ENCODE data around the gene ELOVL2.
"Not testable (repeated sequence)": the region's sequence is repeated elsewhere in the genome, so short reads cannot be mapped to it uniquely, and the experiment has no call there.

The ELOVL2 gene

GRCh38 chr6:11021003-11021402 lies 23.1 kb downstream of the ELOVL2 start:
- DNase-seq = no peak

GRCh38 chr6:11018225-11018624 lies 25.9 kb downstream of the ELOVL2 start:
- DNase-seq = no peak

GRCh38 chr6:11017090-11017489 lies 27.0 kb downstream of the ELOVL2 start:
- no peak for DNase-seq

DNA sequence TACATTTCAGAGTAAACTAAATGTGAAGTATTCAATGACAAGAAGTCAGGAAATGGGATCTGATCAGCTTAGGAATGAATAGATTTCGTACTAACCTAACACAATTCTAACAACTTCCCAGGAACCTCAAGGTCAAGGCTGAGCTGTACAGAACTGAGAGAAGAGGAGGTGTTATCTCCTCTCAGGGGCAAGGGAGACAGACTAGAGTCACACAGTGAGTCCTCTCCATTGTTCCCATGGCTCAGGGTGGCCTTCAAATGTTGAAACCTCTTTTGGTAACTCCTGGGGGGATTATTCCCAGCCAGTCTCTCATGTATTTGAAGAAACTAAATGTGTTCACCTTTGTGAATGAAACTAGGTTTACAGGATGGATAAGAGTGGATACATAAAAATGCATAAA lies 27.7 kb downstream of the ELOVL2 start:
- no peak for DNase-seq

DNA sequence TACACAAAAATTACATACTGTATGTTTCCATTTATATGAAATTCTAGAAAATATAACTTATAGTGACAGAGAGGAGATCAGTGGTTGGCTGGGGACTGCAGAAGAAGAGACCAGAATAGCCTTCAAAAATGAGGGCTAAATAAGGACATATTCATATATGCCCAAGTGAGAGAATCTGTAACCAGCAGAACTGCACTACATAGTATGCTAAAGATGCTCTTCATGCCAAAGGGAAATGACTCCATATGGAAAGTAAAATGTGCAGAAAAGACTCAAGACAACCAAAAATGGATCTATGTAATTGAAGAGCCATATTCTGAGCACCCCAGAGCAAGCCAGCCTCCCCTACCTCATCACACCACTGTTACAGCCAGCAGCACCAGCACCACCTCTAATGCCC lies 29.0 kb downstream of the ELOVL2 start:
- DNase-seq = no peak

DNA sequence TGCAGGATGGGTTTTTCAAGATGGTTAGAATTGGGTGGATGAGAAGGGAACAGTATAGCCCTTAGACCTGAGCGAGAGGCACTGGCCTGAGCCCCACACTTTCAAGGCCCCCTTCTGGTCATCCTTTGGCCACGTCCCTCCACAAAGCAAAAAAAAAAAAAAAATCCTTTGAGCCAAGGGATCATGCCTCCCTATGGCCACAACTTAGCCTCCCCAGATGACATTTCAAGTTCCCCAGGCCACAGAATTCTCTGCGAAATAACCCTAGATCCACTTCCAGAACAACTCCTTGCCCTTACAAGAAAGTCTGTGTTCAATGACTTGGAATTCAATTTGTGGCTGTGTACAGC lies 30.4 kb downstream of the ELOVL2 start:
- DNase-seq = no peak

- DNase-seq = no peak
Measured at GRCh38 chr6:11012976-11013720, 31.0 kb downstream of the ELOVL2 start.

DNA sequence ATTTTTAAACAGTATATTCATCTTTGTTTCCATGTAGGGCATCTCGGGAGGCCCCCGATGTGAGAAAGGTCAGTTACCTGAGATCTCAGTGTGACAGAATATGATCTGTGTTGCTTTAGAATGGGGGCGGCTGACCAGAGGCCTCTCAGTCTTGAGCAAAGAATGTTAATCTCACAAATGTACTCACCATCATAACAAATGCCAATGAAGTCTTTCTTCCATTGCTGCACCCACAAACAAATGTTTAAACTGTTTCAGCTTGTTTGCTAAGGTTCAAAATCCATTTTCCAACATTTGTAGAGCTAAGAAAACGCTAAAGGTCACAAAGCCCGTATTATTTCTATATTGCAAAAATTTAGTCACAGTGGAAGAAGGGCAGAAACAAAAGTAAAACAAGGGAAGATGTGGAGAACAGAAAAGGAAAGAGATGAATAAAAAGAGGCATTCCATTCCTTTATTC lies 31.8 kb downstream of the ELOVL2 start:
- no peak for DNase-seq

DNA sequence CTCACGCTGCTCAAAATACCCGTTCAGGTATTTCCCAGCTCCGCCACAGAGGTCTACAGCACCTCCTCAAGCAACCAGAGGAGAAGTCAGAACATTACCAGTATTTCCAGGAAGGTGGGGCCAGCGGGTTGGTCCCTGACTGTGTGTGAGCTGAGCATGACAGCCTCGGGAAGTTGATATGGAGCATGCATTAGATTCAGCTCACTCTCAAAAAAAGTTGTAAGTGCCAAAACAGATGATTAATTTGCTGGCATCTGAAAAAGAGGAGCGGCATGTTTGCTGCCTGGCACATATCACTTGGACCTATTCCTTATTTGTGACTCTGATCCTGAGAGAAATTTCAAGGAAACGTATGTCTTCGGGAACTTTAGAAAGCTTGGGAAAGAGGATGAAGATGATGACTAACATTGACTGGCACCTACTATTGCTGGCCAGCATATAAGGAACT lies 32.3 kb downstream of the ELOVL2 start:
- no peak for DNase-seq

DNA sequence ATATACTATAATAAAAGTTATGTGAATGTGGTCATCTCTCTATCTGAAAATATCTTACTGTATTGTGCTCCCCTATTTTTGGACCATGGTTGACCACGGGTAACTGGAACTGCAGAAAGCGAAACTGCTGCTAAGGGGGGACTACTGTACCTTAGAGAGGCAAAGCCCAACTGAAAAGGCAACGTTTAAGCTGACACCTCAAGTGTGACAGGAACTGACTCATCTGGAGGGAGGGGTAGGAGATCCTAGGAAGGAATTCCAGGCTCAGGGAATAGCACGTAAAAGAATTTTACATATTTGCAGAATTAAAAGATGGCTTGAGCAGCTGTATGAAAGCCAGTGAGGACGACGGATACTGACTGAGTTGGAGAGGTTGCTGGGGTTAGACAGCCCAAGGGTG lies 34.8 kb downstream of the ELOVL2 start:
- DNase-seq = no peak

DNA sequence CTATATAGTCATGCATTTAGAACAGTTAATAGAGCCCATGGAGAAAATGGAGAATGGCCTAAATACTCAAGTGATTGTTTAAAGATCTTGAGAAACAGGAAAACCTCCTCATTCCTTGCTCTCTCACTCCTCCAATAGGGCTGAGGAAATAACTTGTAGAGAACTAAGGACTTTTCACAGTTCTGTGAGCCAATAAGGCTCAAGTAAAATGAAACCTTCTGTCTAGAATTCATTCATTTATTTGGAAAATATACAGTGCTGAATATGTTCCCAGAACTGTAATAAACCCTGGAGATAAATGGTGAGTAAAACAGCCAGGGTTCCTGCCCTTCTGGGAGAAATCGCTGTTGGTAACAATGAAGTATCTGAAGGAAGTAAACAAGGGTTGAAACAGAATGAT lies 35.3 kb downstream of the ELOVL2 start:
- DNase-seq = no peak

- DNase-seq = no peak
Measured at GRCh38 chr6:11007715-11008608, 36.1 kb downstream of the ELOVL2 start.

DNA sequence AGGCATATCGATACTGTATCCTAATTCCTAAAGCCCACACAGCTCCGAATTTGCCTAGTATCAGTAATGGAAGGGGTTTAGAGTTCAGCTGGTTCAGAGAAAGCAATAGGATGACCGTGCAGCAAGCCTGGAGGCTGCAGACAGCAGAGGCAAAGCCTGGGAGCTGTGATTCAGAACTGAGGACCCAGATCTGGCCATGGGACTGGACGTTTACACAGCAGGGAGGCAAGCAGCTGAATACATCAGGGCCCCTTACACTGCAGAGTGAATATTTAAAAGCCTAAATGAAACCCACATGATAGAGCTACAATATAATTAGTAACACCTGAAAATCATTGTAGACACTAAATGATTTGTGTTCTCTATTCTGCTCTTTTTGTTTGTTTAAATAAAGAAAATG lies 38.0 kb downstream of the ELOVL2 start:
- DNase-seq = no peak

GRCh38 chr6:11003297-11003696 lies 40.8 kb downstream of the ELOVL2 start:
- DNase-seq = not testable (repeated sequence)

DNA sequence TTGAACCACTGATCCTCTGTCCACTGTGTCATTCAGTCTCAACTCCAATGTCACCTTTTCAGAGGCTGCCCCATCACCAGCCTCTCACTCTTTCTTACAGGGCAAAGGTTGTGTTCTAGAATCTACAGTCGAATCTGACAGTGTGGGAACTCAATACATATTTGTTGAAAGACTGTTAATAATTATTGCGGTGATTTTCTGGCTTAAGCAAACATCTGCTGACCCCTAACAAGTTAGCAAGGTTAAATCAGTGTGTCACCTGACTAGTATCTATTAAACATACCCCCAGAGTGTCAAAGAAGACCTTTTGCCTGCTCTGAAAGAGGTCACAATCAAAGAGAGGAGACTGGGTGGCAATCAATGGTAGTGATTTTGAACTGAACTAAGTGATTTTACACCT lies 41.9 kb downstream of the ELOVL2 start:
- DNase-seq = no peak

- DNase-seq = no peak
Measured at GRCh38 chr6:10999994-11000393, 44.1 kb downstream of the ELOVL2 start.

DNA sequence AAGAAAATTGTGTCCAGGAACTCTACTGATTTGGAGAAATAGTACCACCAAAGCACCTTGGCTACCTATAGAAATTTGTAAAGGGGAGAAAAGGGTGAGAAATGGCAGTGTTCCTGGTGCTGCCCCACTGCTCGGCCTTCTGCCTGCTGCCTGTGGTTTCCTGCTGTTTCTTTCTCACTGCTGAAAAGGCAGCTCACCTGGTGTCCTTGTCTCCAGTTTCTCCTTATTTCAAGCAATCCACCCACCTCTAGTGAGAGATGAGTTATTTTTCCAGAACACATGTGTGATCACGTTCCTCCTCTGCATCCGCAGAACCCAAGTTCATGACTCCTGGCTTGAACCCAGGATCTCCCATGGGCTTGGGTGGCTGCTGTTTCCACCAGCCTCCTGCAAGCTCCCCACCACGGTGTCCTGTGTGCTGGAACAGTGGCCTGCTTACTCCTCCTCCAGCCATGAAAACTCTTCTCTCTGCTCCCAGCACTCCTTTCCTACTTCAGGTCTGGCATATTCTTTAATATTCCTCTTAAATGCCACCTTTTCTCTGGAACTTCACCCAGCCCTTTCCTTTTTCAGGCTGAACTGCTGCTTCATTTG lies 48.9 kb downstream of the ELOVL2 start:
- no peak for DNase-seq

GRCh38 chr6:10993896-10994295 lies 50.2 kb downstream of the ELOVL2 start:
- DNase-seq = no peak

DNA sequence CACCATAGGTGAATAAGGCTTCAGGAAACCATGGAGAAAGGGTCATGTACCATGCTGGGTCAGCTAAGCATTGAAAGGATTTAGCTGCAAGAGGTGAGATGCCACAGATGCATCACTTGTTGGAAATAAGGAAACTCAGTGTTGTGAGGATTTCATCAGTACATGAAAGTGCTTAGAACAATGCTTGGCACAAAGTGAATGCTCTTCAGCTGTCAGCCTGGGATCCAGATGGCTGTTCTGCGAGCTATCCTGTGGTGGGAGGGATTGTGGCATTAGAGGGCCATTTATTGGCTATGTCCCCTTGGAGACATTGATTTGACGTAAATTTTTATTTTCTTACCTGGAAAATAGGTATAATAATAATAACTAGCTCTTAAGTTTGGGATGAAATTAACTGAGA lies 53.0 kb downstream of the ELOVL2 start:
- no peak for DNase-seq

GRCh38 chr6:10989587-10989986 lies 54.5 kb downstream of the ELOVL2 start:
- no peak for DNase-seq

GRCh38 chr6:10984959-10985358 lies 59.1 kb downstream of the ELOVL2 start:
- DNase-seq = not testable (repeated sequence)

GRCh38 chr6:10981409-10981808 lies 62.7 kb downstream of the ELOVL2 start:
- DNase-seq = no peak

- DNase-seq = no peak
Measured at GRCh38 chr6:10979603-10980002, 64.5 kb downstream of the ELOVL2 start.

All from NCI-H2171 treated with DMSO at 0.1 percent for 48 hours (cell line).